Astrocyte (in vitro differentiated cells and primary cell): ENCODE results near the gene NOL4L. TPM values are rescaled to one million over a fixed set of nuclear protein-coding genes. Genes with fewer than 3 reads are reported as not detected.
A peak's percentile ranks its signal among the peaks of the same experiment; 100 is the strongest.

Experiments used
- DNase-seq: peaks from one replicate; pipeline ENCODE4 v3.0.0-alpha.2; 2010; ENCODE audit warnings: low read depth
- FAIRE-seq: peaks from 2 replicates; lab custom pipeline; 2011; peaks lifted over from hg19 to GRCh38; lab: Jason Lieb, UNC
- H2AFZ ChIP-seq: 2 replicates; pipeline ENCODE4 v1.6.0; 2012; ENCODE audit warnings: low read depth, low read length, inconsistent platforms
- H3K27ac ChIP-seq: 2 replicates; pipeline ENCODE4 v1.5.1; 2011; ENCODE audit warnings: low read depth, low read length, inconsistent platforms
- H3K27me3 ChIP-seq: 2 replicates; pipeline ENCODE4 v1.6.0; 2011; ENCODE audit warnings: low read length, inconsistent platforms; ENCODE audit not compliant: insufficient read depth
- H3K36me3 ChIP-seq: 2 replicates; pipeline ENCODE4 v1.5.1; 2011; ENCODE audit warnings: low read length, inconsistent platforms; ENCODE audit not compliant: insufficient read depth
- H3K4me1 ChIP-seq: 2 replicates; pipeline ENCODE4 v1.5.1; 2011; ENCODE audit warnings: low read length, inconsistent platforms; ENCODE audit not compliant: insufficient read depth
- H3K4me2 ChIP-seq: 2 replicates; pipeline ENCODE4 v1.6.0; 2012; ENCODE audit warnings: low read length, inconsistent platforms
- H3K4me3 ChIP-seq: 2 replicates; pipeline ENCODE4 v1.5.1; 2011; ENCODE audit warnings: low read depth, mild to moderate bottlenecking, low read length, inconsistent platforms; ENCODE audit not compliant: insufficient read depth
- H3K79me2 ChIP-seq: 2 replicates; pipeline ENCODE4 v1.6.0; 2012; ENCODE audit warnings: mild to moderate bottlenecking, low read length, inconsistent platforms; ENCODE audit not compliant: insufficient read depth
- H3K9ac ChIP-seq: 2 replicates; pipeline ENCODE4 v1.6.0; 2012; ENCODE audit warnings: mild to moderate bottlenecking, low read length, inconsistent platforms
- H3K9me3 ChIP-seq: 2 replicates; pipeline ENCODE4 v1.5.1; 2012; ENCODE audit warnings: low read depth, mild to moderate bottlenecking, low read length, inconsistent platforms; ENCODE audit not compliant: insufficient read depth
- H4K20me1 ChIP-seq: 2 replicates; pipeline ENCODE4 v1.6.0; 2012; ENCODE audit warnings: low read length, inconsistent platforms; ENCODE audit not compliant: insufficient read depth
- H3K27ac Mint-ChIP-seq: one replicate; pipeline ENCODE4 v1.8.0; 2021; ENCODE audit warnings: mild to moderate bottlenecking, mixed read lengths; ENCODE audit not compliant: unreplicated experiment
- H3K27me3 Mint-ChIP-seq: one replicate; pipeline ENCODE4 v1.8.0; 2021; ENCODE audit warnings: low read depth, mixed read lengths; ENCODE audit not compliant: unreplicated experiment
- H3K36me3 Mint-ChIP-seq: one replicate; pipeline ENCODE4 v1.8.0; 2021; ENCODE audit warnings: low read depth, mixed read lengths; ENCODE audit not compliant: unreplicated experiment
- H3K4me1 Mint-ChIP-seq: one replicate; pipeline ENCODE4 v1.8.0; 2021; ENCODE audit warnings: low read depth, mixed read lengths; ENCODE audit not compliant: unreplicated experiment
- H3K4me3 Mint-ChIP-seq: one replicate; pipeline ENCODE4 v1.8.0; 2021; ENCODE audit warnings: mild to moderate bottlenecking, moderate library complexity, mixed read lengths; ENCODE audit not compliant: unreplicated experiment
- H3K9me3 Mint-ChIP-seq: one replicate; pipeline ENCODE4 v1.8.0; 2021; ENCODE audit warnings: mild to moderate bottlenecking, mixed read lengths; ENCODE audit not compliant: unreplicated experiment
- CTCF ChIP-seq: IDR thresholded peaks from 2 replicates; pipeline ENCODE4 v1.5.1; 2011; ENCODE audit warnings: low read depth, mild to moderate bottlenecking, inconsistent platforms, low read length, moderate library complexity; ENCODE audit not compliant: insufficient read depth
- EZH2 ChIP-seq: IDR thresholded peaks from 2 replicates; pipeline ENCODE4 v1.6.1; 2012; ENCODE audit warnings: mild to moderate bottlenecking, low read length, inconsistent platforms; ENCODE audit not compliant: insufficient read depth
- total RNA-seq: library from RNA; stranded (reverse); gene quantifications from 2 replicates; pipeline ENCODE4 v1.2.1, GENCODE V29; 2021

Gene NOL4L
- total RNA-seq, 1 donor from 2014 or later = 35.5 TPM

- H3K9me3 ChIP-seq = no peaks in the 10 kb centered on the region
- FAIRE-seq (no peak), DNase-seq (no peak)
- no peak overlapping the region for H2AFZ ChIP-seq
- no peak overlapping the region for H3K4me3 ChIP-seq
- peaks cover 20% of the 10 kb centered on the region for H3K36me3 Mint-ChIP-seq
- H4K20me1 ChIP-seq = peaks cover 84% of the 10 kb centered on the region
- no peaks in the 10 kb centered on the region for H3K27me3 Mint-ChIP-seq
- TF ChIP-seq EZH2 (no peak), CTCF (no peak)
- peak overlapping the region; percentile 62 for H3K27ac Mint-ChIP-seq
- peaks cover 8% of the 10 kb centered on the region for H3K4me1 Mint-ChIP-seq
- H3K27ac ChIP-seq = no peak overlapping the region
- H3K79me2 ChIP-seq = peaks cover 37% of the 10 kb centered on the region
- H3K27me3 ChIP-seq = no peaks in the 10 kb centered on the region
- H3K4me1 ChIP-seq = peaks cover 5% of the 10 kb centered on the region
- H3K4me3 Mint-ChIP-seq = no peak overlapping the region
- no peak overlapping the region for H3K4me2 ChIP-seq
- H3K9me3 Mint-ChIP-seq = no peaks in the 10 kb centered on the region
- no peak overlapping the region for H3K9ac ChIP-seq
- peaks cover 19% of the 10 kb centered on the region for H3K36me3 ChIP-seq
These were observed 133.3 kb downstream of the NOL4L start for GRCh38 chr20:32451682-32452461.

GRCh38 chr20:32451340-32451681 lies 133.8 kb downstream of the NOL4L start:
- peaks cover 21% of the 10 kb centered on the region for H3K36me3 Mint-ChIP-seq
- no peak overlapping the region for H3K4me2 ChIP-seq
- DNase-seq = no peak
- no peak for FAIRE-seq
- peaks cover 11% of the 10 kb centered on the region for H3K4me1 Mint-ChIP-seq
- no peak for TF ChIP-seq CTCF
- no peak for TF ChIP-seq EZH2
- no peaks in the 10 kb centered on the region for H3K27me3 ChIP-seq
- H3K9me3 Mint-ChIP-seq = no peaks in the 10 kb centered on the region
- no peak overlapping the region for H3K9ac ChIP-seq
- peaks cover 24% of the 10 kb centered on the region for H3K36me3 ChIP-seq
- no peak overlapping the region for H3K4me3 ChIP-seq
- no peak overlapping the region for H3K27ac Mint-ChIP-seq
- peaks cover 83% of the 10 kb centered on the region for H4K20me1 ChIP-seq
- H3K4me1 ChIP-seq = no peaks in the 10 kb centered on the region
- H3K9me3 ChIP-seq = no peaks in the 10 kb centered on the region
- H3K27me3 Mint-ChIP-seq = no peaks in the 10 kb centered on the region
- H3K27ac ChIP-seq = no peak overlapping the region
- H2AFZ ChIP-seq = no peak overlapping the region
- H3K79me2 ChIP-seq = peaks cover 35% of the 10 kb centered on the region
- H3K4me3 Mint-ChIP-seq = no peak overlapping the region

GRCh38 chr20:32450484-32451061 lies 134.6 kb downstream of the NOL4L start:
- no peak for FAIRE-seq
- peaks cover 84% of the 10 kb centered on the region for H4K20me1 ChIP-seq
- Mint-ChIP-seq H3K27ac (no peak overlapping the region), H3K4me1 (peaks cover 12% of the 10 kb centered on the region), H3K9me3 (no peaks in the 10 kb centered on the region), H3K4me3 (no peak overlapping the region), H3K27me3 (no peaks in the 10 kb centered on the region), H3K36me3 (peaks cover 21% of the 10 kb centered on the region)
- H2AFZ ChIP-seq = no peak overlapping the region
- H3K27me3 ChIP-seq = no peaks in the 10 kb centered on the region
- H3K9me3 ChIP-seq = no peaks in the 10 kb centered on the region
- no peak overlapping the region for H3K27ac ChIP-seq
- TF ChIP-seq EZH2 (no peak), CTCF (no peak)
- peaks cover 31% of the 10 kb centered on the region for H3K79me2 ChIP-seq
- H3K4me1 ChIP-seq = no peaks in the 10 kb centered on the region
- peaks cover 27% of the 10 kb centered on the region for H3K36me3 ChIP-seq
- no peak overlapping the region for H3K4me2 ChIP-seq
- H3K9ac ChIP-seq = no peak overlapping the region
- no peak overlapping the region for H3K4me3 ChIP-seq
- no peak for DNase-seq
